Measurements from ENCODE around the gene RAB15.

DNA sequence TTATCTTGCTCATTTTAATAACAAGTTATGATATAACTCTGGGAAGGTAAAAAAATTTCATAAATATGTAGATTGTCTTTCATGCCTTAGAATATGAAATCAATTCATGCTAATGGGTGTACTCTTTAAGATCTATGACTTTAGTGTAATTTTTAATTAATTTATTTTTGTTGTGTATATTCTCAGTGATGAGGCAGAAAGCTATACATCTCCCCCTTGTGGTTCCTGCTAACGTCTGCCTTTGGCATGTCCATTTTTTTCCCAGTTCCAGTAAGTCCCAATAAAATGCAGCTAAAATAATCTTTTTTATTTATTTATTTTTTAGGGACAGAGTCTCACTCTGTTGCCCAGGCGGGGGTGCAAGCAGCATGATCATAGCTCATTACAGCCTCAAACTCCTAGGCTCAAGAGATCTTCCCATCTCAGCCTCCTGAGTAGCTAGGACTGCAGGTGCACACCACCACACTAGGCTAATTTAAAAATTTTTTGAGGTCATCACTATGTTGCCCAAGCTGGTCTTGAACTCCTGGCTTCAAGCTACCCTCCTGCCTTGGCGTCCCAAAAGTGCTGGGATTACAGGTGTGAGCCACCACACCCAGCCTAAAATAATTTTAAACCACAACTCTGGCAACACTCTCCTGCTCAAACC lies 61.2 kb downstream of the RAB15 start:
- TF ChIP-seq, protein P1, sequence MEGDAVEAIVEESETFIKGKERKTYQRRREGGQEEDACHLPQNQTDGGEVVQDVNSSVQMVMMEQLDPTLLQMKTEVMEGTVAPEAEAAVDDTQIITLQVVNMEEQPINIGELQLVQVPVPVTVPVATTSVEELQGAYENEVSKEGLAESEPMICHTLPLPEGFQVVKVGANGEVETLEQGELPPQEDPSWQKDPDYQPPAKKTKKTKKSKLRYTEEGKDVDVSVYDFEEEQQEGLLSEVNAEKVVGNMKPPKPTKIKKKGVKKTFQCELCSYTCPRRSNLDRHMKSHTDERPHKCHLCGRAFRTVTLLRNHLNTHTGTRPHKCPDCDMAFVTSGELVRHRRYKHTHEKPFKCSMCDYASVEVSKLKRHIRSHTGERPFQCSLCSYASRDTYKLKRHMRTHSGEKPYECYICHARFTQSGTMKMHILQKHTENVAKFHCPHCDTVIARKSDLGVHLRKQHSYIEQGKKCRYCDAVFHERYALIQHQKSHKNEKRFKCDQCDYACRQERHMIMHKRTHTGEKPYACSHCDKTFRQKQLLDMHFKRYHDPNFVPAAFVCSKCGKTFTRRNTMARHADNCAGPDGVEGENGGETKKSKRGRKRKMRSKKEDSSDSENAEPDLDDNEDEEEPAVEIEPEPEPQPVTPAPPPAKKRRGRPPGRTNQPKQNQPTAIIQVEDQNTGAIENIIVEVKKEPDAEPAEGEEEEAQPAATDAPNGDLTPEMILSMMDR (IDR thresholded peaks at IDR 0.05), result peak in 3 of 6 experiments; percentile 18 to 36 (median 23)
- TF ChIP-seq POLR2A (IDR thresholded peaks at IDR 0.05) (no peak), EP300 (IDR thresholded peaks at IDR 0.05) (no peak), POLR2AphosphoS5 (IDR thresholded peaks at IDR 0.05) (no peak)
